GM12874 (cell line): ENCODE measurements around the gene PLXNA4.

Source experiments
- CTCF ChIP-seq: IDR thresholded peaks from 2 replicates; pipeline ENCODE4 v1.5.1; 2011; ENCODE audit warnings: low read depth, mild to moderate bottlenecking, control low read depth, low read length, moderate library complexity; ENCODE audit not compliant: insufficient read depth

The PLXNA4 gene

GRCh38 chr7:132211971-132212370 lies 364.3 kb downstream of the PLXNA4 start:
- no peak for TF ChIP-seq CTCF

- TF ChIP-seq CTCF, result no peak
Observed at GRCh38 chr7:132210821-132211220, 365.4 kb downstream of the PLXNA4 start.

GRCh38 chr7:132207782-132208181 lies 368.5 kb downstream of the PLXNA4 start:
- TF ChIP-seq CTCF, result no peak

GRCh38 chr7:132207211-132207610 lies 369.1 kb downstream of the PLXNA4 start:
- no peak for TF ChIP-seq CTCF

GRCh38 chr7:132206594-132206993 lies 369.7 kb downstream of the PLXNA4 start:
- TF ChIP-seq CTCF, result no peak

- no peak for TF ChIP-seq CTCF
Observed at GRCh38 chr7:132205509-132205908, 370.8 kb downstream of the PLXNA4 start.

- no peak for TF ChIP-seq CTCF
Observed at GRCh38 chr7:132203021-132203420, 373.2 kb downstream of the PLXNA4 start.

GRCh38 chr7:132202541-132202940 lies 373.7 kb downstream of the PLXNA4 start:
- TF ChIP-seq CTCF, result no peak
